Upper lobe of left lung (tissue), 6 donors: ENCODE results near the gene SEZ6L. TPM values are rescaled to one million over a fixed set of nuclear protein-coding genes. Genes with fewer than 3 reads are reported as not detected.
A peak's percentile ranks its signal among the peaks of the same experiment; 100 is the strongest.

Experiments
- ATAC-seq, 2 donors: fragments of 200-7000 bp; cut with Tn5 transposase; one replicate each; pipeline ENCODE4 v1.9.1; 2022; ENCODE audit warnings: mild to moderate bottlenecking in 2 of 2, moderate library complexity in 2 of 2; ENCODE audit not compliant: low FRiP score in 2 of 2
- DNase-seq, 2 donors: peaks; one replicate each; pipeline ENCODE4 v3.0.0-alpha.2; 2019 to 2020
- H3K27ac ChIP-seq, 4 donors: fragments of 200-600 bp; sonication (generic); one replicate each; pipeline ENCODE4 v1.5.1; 2016 to 2019
- H3K27me3 ChIP-seq, 4 donors: fragments of 200-600 bp; sonication (generic); one replicate each; pipeline ENCODE4 v1.5.1; 2017 to 2019
- H3K36me3 ChIP-seq, 4 donors: fragments of 200-600 bp; sonication (generic); one replicate each; pipeline ENCODE4 v1.5.1; 2016 to 2019
- H3K4me1 ChIP-seq, 4 donors: fragments of 200-600 bp; sonication (generic); one replicate each; pipeline ENCODE4 v1.5.1; 2018 to 2019
- H3K4me3 ChIP-seq, 4 donors: fragments of 200-600 bp; sonication (generic); one replicate each; pipeline ENCODE4 v1.5.1; 2017 to 2019; ENCODE audit warnings: mild to moderate bottlenecking in 2 of 4, moderate library complexity in 1 of 4
- H3K9me3 ChIP-seq, 4 donors: fragments of 200-600 bp; sonication (generic); one replicate each; pipeline ENCODE4 v1.5.1; 2018 to 2019
- EP300 ChIP-seq, 4 donors: sonication (generic); formaldehyde crosslinking; IDR thresholded peaks; one replicate each; pipeline ENCODE4 v1.5.1; 2017; ENCODE audit warnings: antibody characterized with exemption in 4 of 4, control low read depth in 2 of 4
- POLR2A ChIP-seq, 4 donors: fragments of 450-650 bp; IDR thresholded peaks; one replicate each; pipeline ENCODE4 v1.5.1; 2016 to 2017; ENCODE audit warnings: antibody characterized with exemption in 4 of 4, mild to moderate bottlenecking in 2 of 4
- POLR2AphosphoS5 ChIP-seq, 2 donors: sonication (generic); formaldehyde crosslinking; IDR thresholded peaks; one replicate each; pipeline ENCODE4 v1.5.1; 2017; ENCODE audit warnings: antibody characterized with exemption in 2 of 2
- WGBS, 2 donors: methylation state at CpG; one replicate each; pipeline ENCODE4 v1.1.5; 2017 to 2018; 5-methylcytosine and 5-hydroxymethylcytosine counted together
- small RNA-seq, 4 donors: library from RNA; depleted of rRNA; stranded (forward); fragments of <200 nt; gene quantifications; one replicate each; pipeline ENCODE3, GENCODE V24; 2016
- total RNA-seq, 6 donors: library from RNA; depleted of rRNA in 4 of 6; stranded (reverse); fragments of >200 nt in 4 of 6; gene quantifications; one replicate each; pipeline versions ENCODE4 v1.1.0 to v1.2.1, GENCODE V29; 2016 to 2021
- TF ChIP-seq, protein P1 (sequence below), 6 experiments: fragments of 450-650 bp in 4 of 6; fragments of 200-600 bp in 2 of 6; sonication (generic) in 2 of 6; IDR thresholded peaks; one replicate each; pipeline ENCODE4 v1.5.1; 2016 to 2019; ENCODE audit warnings: antibody characterized with exemption in 6 of 6
- donor health status: DM: no; HTN: no; CAD: no; lungs with moderate emphysema.
- donor health status: DM: no; HTN: yes; CAD: no; lungs with severe emphysema.

Gene SEZ6L
- total RNA-seq, 6 donors from 2014 or later = 0.06 to 1.2 (median 0.24) TPM; not detected in 3

DNA sequence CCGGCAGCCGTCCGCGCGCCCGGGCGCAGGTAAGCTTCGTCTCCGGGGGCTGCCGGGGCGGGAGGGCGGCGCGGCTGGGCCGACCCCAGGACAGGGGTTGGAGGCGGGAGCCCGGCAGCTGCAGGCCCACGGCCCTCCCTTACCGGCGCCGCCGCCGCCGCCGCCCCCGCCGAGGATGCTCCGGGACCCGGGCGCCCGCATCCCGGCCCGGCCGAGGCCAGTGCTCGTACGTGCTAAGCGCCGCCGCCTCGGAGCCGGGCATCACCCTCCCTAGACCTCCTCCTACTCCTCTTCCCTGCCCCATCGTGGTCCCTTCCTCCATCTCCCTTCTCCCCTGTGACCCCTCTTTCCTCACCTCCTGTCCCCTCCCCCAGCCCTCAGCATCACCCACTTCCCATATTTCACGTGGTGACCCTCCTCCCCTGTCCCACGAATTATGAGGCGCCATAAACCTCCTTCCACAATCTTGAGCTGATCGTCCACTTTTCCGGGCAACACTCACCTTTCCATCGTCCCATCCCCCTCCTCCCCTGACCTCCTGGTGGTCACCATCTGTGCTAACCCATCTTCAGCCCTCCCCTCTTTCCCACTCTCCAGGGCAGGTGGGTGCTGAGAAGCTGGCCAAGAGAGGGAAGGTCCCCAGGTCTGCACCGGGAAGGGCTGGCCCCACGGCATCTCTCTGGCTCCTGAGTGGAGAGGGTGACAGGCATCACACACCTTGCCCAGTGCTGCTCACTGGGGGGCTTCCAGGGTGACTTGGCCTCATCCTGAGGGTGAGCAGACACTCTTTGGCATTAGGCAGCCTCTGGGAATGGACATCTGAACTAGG is 260.4 kb downstream of the SEZ6L start:
- peak in 1 of 2 donors; percentile 88 for DNase-seq
- no peak for ATAC-seq

DNA sequence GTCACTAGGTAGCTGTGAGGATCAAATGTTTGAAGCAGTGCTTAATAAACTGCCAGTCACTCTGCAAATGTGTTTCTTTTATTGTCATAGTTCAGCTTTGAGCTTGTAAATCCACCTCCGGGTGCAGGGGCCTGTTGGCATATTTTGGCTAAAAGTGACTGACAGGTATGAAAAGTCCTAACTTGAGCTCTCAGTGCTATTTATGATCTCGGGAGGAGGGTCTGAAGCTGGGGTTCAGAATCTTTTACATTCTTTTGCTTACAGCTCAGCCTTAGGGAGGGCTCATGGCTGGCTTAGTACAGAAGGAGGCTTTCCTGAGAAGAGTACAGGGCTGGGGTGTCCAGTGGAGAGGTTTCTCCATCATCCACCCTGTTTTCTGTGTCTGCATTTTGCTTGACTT is 261.3 kb downstream of the SEZ6L start:
- no peak overlapping the region for H3K4me3 ChIP-seq
- no peaks in the 10 kb centered on the region for H3K9me3 ChIP-seq
- WGBS, 2 donors = 80 to 82% methylated on average over 2 of the region's 2 CpGs
- no peak for ATAC-seq
- TF ChIP-seq, protein P1, sequence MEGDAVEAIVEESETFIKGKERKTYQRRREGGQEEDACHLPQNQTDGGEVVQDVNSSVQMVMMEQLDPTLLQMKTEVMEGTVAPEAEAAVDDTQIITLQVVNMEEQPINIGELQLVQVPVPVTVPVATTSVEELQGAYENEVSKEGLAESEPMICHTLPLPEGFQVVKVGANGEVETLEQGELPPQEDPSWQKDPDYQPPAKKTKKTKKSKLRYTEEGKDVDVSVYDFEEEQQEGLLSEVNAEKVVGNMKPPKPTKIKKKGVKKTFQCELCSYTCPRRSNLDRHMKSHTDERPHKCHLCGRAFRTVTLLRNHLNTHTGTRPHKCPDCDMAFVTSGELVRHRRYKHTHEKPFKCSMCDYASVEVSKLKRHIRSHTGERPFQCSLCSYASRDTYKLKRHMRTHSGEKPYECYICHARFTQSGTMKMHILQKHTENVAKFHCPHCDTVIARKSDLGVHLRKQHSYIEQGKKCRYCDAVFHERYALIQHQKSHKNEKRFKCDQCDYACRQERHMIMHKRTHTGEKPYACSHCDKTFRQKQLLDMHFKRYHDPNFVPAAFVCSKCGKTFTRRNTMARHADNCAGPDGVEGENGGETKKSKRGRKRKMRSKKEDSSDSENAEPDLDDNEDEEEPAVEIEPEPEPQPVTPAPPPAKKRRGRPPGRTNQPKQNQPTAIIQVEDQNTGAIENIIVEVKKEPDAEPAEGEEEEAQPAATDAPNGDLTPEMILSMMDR (IDR thresholded peaks at IDR 0.05) = no peak
- no peak for TF ChIP-seq POLR2AphosphoS5 (IDR thresholded peaks at IDR 0.05)
- TF ChIP-seq POLR2A (IDR thresholded peaks at IDR 0.05) = no peak
- TF ChIP-seq EP300 (IDR thresholded peaks at IDR 0.05) = no peak
- peaks cover 5 to 16% (median 8%) of the 10 kb centered on the region in 4 donors for H3K4me1 ChIP-seq
- H3K27me3 ChIP-seq = no peaks in the 10 kb centered on the region
- no peaks in the 10 kb centered on the region for H3K36me3 ChIP-seq
- DNase-seq = no peak
- no peak overlapping the region for H3K27ac ChIP-seq

More for the DNA sequence above, 260.4 kb downstream of the SEZ6L start:
- H3K27me3 ChIP-seq = no peaks in the 10 kb centered on the region
- no peaks in the 10 kb centered on the region for H3K9me3 ChIP-seq
- H3K27ac ChIP-seq = peak overlapping the region in 2 of 4 donors; percentile 73 to 81
- H3K4me3 ChIP-seq = peak overlapping the region; percentile 24 to 76 (median 74)
- H3K4me1 ChIP-seq = peaks cover 5 to 16% (median 8%) of the 10 kb centered on the region in 4 donors
- WGBS, 2 donors = 9 to 11% methylated on average over 21 to 27 of the region's 50 CpGs
- TF ChIP-seq POLR2AphosphoS5 (IDR thresholded peaks at IDR 0.05) = no peak
- no peak for TF ChIP-seq POLR2A (IDR thresholded peaks at IDR 0.05)
- H3K36me3 ChIP-seq = no peaks in the 10 kb centered on the region

DNA sequence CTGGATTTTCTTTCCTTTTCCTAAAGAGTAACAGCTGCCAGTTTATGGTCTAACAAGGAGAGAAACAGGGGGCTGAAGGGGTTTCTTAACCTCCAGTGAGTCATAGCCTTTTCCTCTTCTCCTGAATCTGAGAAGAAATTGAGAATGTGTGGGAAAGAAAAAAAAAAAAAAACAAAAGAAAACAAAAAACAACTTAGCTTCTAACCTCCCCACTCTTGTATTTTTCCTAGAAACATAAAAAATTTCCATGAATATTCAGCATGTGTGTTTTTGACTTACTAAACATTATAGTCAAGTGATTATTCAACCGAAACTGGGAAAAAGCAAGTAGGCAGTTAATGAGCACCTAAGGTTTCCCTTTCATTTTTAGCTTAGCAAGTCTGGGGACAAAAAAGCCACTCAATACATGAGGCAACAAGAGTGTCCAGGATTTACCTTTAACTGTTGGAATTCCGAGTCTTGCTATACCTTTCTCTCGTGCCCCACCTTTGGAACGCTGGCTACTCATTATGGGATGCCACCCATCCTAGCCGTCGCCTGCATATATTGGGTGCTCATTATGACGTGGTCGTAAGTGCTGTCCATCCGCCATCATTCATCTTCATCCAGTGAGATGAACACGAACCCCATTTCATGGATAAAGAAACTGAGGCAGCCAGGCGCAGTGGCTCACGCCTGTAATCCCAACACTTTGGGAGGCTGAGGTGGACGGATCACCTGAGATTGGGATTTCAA is 262.2 kb downstream of the SEZ6L start:
- H3K36me3 ChIP-seq = no peaks in the 10 kb centered on the region
- no peak for TF ChIP-seq EP300 (IDR thresholded peaks at IDR 0.05)
- TF ChIP-seq, protein P1 (IDR thresholded peaks at IDR 0.05) = no peak
- TF ChIP-seq POLR2A (IDR thresholded peaks at IDR 0.05) = no peak
- TF ChIP-seq POLR2AphosphoS5 (IDR thresholded peaks at IDR 0.05) = no peak
- H3K4me3 ChIP-seq = no peak overlapping the region
- no peak overlapping the region for H3K27ac ChIP-seq
- WGBS, 2 donors = 87 to 92% methylated on average over 13 of the region's 13 CpGs
- DNase-seq (no peak), ATAC-seq (no peak)
- H3K9me3 ChIP-seq = no peaks in the 10 kb centered on the region
- H3K4me1 ChIP-seq = peaks cover 5 to 16% (median 8%) of the 10 kb centered on the region in 4 donors
- no peaks in the 10 kb centered on the region for H3K27me3 ChIP-seq

DNA sequence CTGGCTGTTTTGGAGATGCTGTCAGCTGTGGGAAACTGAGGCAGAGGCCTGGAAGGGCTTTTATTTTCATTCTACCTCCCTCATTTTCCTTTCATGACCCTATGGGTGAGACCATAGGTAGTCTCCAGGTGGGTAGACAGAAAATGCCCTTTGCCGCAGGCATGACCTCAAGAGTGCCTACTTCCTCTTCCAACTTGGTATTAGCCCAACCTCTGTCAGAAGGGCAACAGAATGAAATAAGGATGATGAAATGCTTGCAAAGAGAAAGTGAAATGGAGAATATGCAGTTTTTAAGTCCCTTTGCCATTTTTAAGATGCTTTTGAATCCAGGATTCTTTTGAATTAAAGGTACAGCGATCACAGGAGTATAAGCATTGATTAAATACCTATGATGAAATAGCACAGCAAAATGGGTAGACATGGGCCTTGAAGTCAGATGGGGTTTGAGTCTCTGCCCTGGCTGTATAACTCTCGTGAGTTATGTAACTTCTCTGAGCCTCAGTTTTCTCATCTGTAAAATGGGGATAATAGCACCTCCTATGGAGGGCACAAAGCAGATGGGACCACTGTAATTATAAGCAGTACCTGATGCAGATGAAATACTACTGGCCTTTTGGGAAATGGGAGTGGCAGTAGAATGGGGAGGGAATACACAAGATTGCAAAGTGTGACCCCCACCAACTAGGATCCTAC is 263.5 kb downstream of the SEZ6L start:
- no peak for DNase-seq
- peaks cover 5 to 16% (median 8%) of the 10 kb centered on the region in 4 donors for H3K4me1 ChIP-seq
- TF ChIP-seq EP300 (IDR thresholded peaks at IDR 0.05) = no peak
- TF ChIP-seq POLR2A (IDR thresholded peaks at IDR 0.05) = no peak
- TF ChIP-seq, protein P1 (IDR thresholded peaks at IDR 0.05) = no peak
- no peak for TF ChIP-seq POLR2AphosphoS5 (IDR thresholded peaks at IDR 0.05)
- H3K36me3 ChIP-seq = no peaks in the 10 kb centered on the region
- H3K4me3 ChIP-seq = no peak overlapping the region
- no peak for ATAC-seq
- no peaks in the 10 kb centered on the region for H3K9me3 ChIP-seq
- H3K27ac ChIP-seq = no peak overlapping the region
- WGBS, 2 donors = 72 to 82% methylated on average over 3 of the region's 3 CpGs
- H3K27me3 ChIP-seq = no peaks in the 10 kb centered on the region

Small RNA genes within 50 kb of the gene (small RNA-seq; reads per million reads assigned to genes)
- gene RNA5SP495 = 0 to 0.55 (median 0.14) reads per million in 4 donors
